Stimulated activated CD4-positive, alpha-beta T cell treated with anti-CD3 and anti-CD28 coated beads, TNF-alpha, amount 100 ng/mL, for 48 hours (primary cell): ENCODE measurements around the gene TMEM266.

Source experiments
- DNase-seq, 3 donors: peaks; one replicate each; pipeline ENCODE4 v3.0.0-alpha.2; 2020; ENCODE audit warnings: low read depth in 3 of 3

The TMEM266 gene

DNA sequence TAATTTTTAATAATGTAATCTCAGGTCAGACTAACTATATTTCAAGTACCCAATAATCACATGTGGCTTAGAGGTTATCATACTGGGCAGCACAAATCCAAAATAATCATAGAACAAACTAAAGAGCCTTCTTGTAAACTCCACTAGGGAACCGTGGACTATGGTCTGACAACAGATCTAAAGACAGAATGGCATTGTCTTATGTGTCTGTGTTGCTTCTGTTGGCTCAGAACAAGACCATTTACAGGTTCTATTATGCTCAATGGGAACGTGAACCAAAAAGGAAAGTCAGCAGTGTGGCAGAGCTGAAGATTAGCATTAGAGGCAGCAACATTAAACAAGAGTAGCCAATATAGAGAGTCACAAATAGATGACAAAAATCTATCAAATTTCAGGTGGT is 176.6 kb downstream of the TMEM266 start:
- DNase-seq, result no peak

DNA sequence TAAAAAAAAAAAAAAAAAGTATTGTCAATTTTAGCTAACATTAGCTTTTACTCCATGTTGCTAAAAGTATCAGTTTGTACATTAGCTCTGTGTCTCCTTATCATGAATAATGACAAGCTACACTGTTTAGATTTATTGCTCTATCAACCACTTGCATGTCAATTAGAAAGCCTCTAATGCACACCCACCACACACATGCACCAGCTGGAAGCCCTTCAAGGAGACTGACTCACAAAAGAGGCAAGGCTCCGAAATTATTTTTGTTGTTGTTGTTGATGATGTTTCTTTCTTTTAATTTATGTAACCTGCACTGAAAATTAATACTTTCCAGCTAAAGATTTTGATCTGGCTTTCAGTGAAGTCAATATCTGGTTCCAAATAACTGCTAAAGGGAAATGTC is 180.0 kb downstream of the TMEM266 start:
- DNase-seq, result no peak

DNA sequence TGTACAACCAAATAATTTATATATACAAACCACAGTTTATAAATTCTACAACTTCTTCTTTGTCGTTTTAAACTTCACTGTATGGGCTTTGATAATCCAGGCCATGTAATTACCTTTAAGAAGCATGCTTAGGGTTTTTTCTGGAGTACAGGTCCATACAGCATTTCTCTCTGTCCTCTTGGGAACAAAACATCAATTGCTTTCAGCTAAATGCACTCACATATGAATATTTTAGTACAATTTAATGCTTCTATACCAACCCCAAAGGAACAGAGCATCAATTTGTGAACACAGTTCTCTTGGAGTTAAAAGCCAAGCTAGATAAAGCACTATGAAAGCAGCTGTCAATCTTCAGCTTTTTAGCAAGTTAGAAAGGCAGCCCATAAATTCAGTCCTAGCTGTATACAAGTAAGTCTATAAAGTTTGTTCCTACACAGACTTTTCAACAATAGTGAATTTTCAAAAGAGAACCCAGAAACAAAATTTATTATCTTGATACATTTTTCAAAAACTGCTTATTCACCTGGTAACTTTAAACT is 185.4 kb downstream of the TMEM266 start:
- no peak for DNase-seq

DNA sequence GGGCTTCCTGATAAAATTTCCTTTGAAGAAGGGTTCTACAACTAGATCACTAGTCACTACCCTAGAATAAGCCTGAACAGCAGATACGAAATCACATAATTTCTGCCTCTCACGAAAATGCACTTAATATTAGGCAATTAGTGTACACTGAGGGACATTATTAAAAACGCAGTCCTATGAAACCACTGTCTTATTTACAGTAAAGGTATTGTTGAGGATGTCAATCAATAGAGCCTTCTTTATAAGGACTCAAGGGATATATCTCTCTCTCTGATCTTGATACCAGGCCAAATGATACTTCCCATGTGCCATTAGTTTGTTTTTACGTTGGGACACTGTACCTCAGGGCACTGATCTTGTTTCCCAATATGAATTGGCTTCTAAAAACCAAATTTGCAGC is 191.9 kb downstream of the TMEM266 start:
- no peak for DNase-seq

DNA sequence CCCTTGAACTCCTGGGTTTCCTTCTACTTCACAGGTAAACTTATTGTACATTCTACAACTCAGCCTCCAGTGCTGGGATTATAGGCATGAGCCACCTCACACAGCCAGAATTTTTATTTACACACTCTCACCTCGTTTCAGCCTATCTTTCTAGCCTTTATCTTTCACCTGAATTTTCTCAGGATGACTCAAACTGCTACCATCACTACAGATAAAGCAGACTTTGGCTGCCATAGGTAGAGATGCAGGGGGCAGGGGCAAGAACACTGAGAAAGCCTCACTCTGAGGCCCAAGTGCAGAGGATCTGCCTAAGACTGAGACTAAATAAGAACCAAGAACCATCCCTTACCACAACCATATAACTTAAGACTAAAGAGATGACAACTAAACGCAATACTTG is 192.5 kb downstream of the TMEM266 start:
- DNase-seq, result no peak

DNA sequence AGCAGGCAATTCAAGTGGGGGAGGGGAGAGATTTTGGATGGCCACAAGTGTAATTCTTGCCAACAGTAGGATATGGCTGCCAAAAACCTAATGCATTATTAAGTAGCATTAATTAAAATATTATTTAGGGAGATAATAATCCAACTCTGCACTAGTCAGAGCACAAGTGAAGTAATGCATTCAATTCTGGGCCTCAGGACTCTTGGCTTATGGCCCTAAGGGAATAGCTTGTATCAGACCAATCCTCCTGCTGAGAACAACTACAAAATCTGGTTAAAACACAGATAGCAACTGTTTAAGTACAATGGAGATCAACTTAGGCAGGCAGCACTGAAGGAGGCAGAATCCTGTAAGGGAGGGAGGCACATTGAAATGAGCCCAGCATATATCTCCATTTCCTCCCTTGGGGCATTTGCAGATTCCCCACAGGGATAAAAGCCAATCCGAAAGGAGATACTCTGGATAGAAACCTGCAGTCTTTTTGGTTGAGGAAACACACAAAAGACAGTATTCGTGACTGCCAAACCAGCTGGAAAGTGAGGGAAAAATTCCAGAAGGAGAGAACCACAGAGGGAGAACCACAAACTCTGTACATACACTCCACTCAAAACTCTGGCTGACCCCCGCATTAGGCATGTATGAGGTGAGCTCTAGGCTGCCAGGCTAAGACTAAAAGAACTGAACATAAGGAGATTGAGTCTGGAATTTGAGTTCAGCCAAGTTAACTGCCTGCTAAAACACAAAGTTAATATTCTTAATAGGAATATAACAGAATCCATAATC is 194.1 kb downstream of the TMEM266 start:
- DNase-seq, result no peak
